Erythroblast (primary cell): ENCODE measurements around the gene IP6K1.

ENCODE experiments used
- GATA1 ChIP-seq: IDR thresholded peaks from 2 replicates; pipeline ENCODE4 v1.6.1; 2011; ENCODE audit warnings: low read depth, mild to moderate bottlenecking, control low read depth, low read length, moderate library complexity
- POLR2A ChIP-seq: IDR thresholded peaks from 2 replicates; pipeline ENCODE4 v1.6.1; 2011; ENCODE audit warnings: mild to moderate bottlenecking, low read length

DNA sequence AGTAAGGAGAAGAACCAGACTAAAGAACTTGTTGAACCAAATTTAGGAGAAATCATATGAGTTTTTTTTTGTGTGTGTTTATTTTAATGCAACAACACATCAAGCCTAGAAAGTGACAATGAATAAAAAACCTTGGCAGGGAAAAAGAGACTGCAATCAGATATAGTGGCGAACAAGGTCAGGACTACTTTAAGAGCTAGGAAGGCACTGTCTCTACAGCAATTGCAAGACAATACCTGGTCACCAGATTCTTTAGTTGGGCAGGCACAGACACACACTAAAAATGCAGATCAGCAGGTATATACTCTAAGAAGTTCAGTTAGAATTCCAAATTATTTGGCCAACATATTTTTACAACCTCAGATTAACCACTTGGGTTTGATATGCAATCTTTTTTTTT lies 31.8 kb downstream of the IP6K1 start:
- no peak for TF ChIP-seq POLR2A
- no peak for TF ChIP-seq GATA1
